Body of pancreas (tissue), 4 donors: Measurements from ENCODE around the gene KDM4B.

Source experiments
- POLR2A ChIP-seq, 3 donors: fragments of 450-650 bp; IDR thresholded peaks; one replicate each; pipeline ENCODE4 v1.6.1; 2016; ENCODE audit warnings: antibody characterized with exemption in 3 of 3, mild to moderate bottlenecking in 2 of 3
- TF ChIP-seq, protein P1 (sequence below), 7 experiments: fragments of 450-650 bp in 4 of 7; fragments of 200-600 bp in 3 of 7; sonication (generic) in 3 of 7; IDR thresholded peaks; one replicate each; pipeline ENCODE4 v1.5.1; 2016 to 2019; ENCODE audit warnings: antibody characterized with exemption in 7 of 7

DNA sequence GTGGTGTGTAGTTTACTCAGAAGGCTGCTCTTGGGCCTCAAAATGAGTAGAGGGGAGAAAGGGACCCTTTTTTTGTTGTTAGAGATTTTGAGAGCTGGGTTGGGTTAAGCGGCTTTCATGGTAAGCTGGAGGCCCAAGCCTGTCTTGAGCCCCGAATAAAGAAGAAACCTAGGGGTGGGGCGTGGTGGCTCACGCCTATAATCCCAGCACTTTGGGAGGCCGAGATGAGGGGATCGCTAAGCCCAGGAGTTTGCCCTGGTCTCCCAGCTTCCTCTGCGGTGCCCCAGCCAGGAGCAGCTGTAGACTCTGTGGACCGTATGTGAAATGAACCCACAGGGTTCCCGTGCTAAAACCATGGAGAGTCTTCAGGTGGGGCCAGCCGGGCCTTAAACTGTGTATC lies 56.1 kb downstream of the KDM4B start:
- TF ChIP-seq, protein P1, sequence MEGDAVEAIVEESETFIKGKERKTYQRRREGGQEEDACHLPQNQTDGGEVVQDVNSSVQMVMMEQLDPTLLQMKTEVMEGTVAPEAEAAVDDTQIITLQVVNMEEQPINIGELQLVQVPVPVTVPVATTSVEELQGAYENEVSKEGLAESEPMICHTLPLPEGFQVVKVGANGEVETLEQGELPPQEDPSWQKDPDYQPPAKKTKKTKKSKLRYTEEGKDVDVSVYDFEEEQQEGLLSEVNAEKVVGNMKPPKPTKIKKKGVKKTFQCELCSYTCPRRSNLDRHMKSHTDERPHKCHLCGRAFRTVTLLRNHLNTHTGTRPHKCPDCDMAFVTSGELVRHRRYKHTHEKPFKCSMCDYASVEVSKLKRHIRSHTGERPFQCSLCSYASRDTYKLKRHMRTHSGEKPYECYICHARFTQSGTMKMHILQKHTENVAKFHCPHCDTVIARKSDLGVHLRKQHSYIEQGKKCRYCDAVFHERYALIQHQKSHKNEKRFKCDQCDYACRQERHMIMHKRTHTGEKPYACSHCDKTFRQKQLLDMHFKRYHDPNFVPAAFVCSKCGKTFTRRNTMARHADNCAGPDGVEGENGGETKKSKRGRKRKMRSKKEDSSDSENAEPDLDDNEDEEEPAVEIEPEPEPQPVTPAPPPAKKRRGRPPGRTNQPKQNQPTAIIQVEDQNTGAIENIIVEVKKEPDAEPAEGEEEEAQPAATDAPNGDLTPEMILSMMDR (IDR thresholded peaks at IDR 0.05) = no peak
- TF ChIP-seq POLR2A (IDR thresholded peaks at IDR 0.05) = no peak
